DOHH2 (cell line): ENCODE results near the gene SLC27A6.

Experiments
- EZH2phosphoT487 ChIP-seq: fragments of 200-600 bp; sonication (generic); IDR thresholded peaks from 2 replicates; pipeline ENCODE4 v1.6.1; 2017; ENCODE audit warnings: borderline replicate concordance, mild to moderate bottlenecking, antibody characterized with exemption, low read length, moderate library complexity, mixed read lengths
- TF ChIP-seq, protein P1 (sequence below): fragments of 200-600 bp; sonication (generic); IDR thresholded peaks from one replicate; pipeline ENCODE4 v1.5.1; 2014; ENCODE audit warnings: antibody characterized with exemption, mild to moderate bottlenecking, low read depth, low read length; ENCODE audit not compliant: poor library complexity, severe bottlenecking

DNA sequence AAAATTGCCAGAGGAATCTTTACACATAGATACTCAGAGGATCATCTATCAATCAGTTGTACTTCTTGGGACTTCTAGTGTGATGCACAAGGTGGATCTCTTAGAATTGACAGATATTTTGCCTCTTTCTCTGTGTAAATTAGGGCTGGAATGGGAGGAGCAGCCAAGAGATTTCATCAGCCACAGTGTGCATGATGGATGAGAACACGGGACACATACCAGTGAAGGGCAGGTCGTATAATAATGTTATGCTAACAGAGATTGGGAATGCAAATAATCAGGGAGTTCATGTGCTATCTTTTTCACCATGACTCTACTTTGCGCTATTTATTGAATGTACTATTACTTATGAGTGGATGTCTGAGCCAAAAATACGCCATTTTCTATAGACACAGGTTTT is 86.0 kb downstream of the SLC27A6 start:
- TF ChIP-seq, protein P1, sequence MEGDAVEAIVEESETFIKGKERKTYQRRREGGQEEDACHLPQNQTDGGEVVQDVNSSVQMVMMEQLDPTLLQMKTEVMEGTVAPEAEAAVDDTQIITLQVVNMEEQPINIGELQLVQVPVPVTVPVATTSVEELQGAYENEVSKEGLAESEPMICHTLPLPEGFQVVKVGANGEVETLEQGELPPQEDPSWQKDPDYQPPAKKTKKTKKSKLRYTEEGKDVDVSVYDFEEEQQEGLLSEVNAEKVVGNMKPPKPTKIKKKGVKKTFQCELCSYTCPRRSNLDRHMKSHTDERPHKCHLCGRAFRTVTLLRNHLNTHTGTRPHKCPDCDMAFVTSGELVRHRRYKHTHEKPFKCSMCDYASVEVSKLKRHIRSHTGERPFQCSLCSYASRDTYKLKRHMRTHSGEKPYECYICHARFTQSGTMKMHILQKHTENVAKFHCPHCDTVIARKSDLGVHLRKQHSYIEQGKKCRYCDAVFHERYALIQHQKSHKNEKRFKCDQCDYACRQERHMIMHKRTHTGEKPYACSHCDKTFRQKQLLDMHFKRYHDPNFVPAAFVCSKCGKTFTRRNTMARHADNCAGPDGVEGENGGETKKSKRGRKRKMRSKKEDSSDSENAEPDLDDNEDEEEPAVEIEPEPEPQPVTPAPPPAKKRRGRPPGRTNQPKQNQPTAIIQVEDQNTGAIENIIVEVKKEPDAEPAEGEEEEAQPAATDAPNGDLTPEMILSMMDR: no peak
- TF ChIP-seq EZH2phosphoT487: no peak
